Activated naive CD8-positive, alpha-beta T cell treated with anti-CD3 and anti-CD28 coated beads, Interleukin-2, amount 10 ng/mL, durations not matched to agents 7 days and 5 days (primary cell): ENCODE results near the gene IWS1. TPM values are rescaled to one million over a fixed set of nuclear protein-coding genes. Genes with fewer than 3 reads are reported as not detected.
"Not testable (repeated sequence)": the region's sequence is repeated elsewhere in the genome, so short reads cannot be mapped to it uniquely, and the experiment has no call there.

Experiments used
- ATAC-seq: fragments of 150-1000 bp; cut with Tn5 transposase; one replicate; pipeline ENCODE4 v1.10.0; 2021; ENCODE audit warnings: low read depth, moderate library complexity
- POLR2A ChIA-PET: fragments of 350-600 bp; sonication (Branson Sonifier 250); formaldehyde crosslinking; loops from one replicate; lab custom pipeline; 2021; ENCODE audit warnings: antibody characterized with exemption; lab: Charles Lee
- DNase-seq: peaks from one replicate; pipeline ENCODE4 v3.0.0; 2021
- H3K27ac Mint-ChIP-seq: one replicate; pipeline ENCODE4 v1.8.0; 2022; ENCODE audit warnings: mild to moderate bottlenecking, mixed read lengths
- H3K27me3 Mint-ChIP-seq: one replicate; pipeline ENCODE4 v1.8.0; 2022; ENCODE audit warnings: mild to moderate bottlenecking, moderate library complexity, mixed read lengths
- H3K36me3 Mint-ChIP-seq: one replicate; pipeline ENCODE4 v1.8.0; 2021; ENCODE audit warnings: mild to moderate bottlenecking, mixed read lengths
- H3K4me1 Mint-ChIP-seq: one replicate; pipeline ENCODE4 v1.8.0; 2021; ENCODE audit warnings: mixed read lengths
- H3K4me3 Mint-ChIP-seq: one replicate; pipeline ENCODE4 v1.8.0; 2022; ENCODE audit warnings: mild to moderate bottlenecking, moderate library complexity, mixed read lengths
- H3K9me3 Mint-ChIP-seq: one replicate; pipeline ENCODE4 v1.8.0; 2021; ENCODE audit warnings: mixed read lengths
- total RNA-seq, 2 experiments: library from RNA; stranded (reverse); gene quantifications; one replicate each; pipeline ENCODE4 v1.2.3, GENCODE V29; 2021

IWS1 gene
- total RNA-seq, 2 experiments from 2014 or later, result 53.1 to 59.6 TPM

- DNase-seq, result no peak
- POLR2A ChIA-PET, result no interaction called here
Observed at GRCh38 chr2:127552336-127552735, 26.0 kb upstream of the IWS1 start.

GRCh38 chr2:127551221-127551930 lies 25.1 kb upstream of the IWS1 start:
- ATAC-seq, result no peak
- H3K27ac Mint-ChIP-seq, result no peak overlapping the region
- H3K4me3 Mint-ChIP-seq, result no peak overlapping the region
- peaks cover 6% of the 10 kb centered on the region for H3K4me1 Mint-ChIP-seq
- H3K27me3 Mint-ChIP-seq, result peaks cover 39% of the 10 kb centered on the region
- peaks cover 1% of the 10 kb centered on the region for H3K9me3 Mint-ChIP-seq
- DNase-seq, result no peak
- peaks cover 1% of the 10 kb centered on the region for H3K36me3 Mint-ChIP-seq
- POLR2A ChIA-PET, result no interaction called here

More at GRCh38 chr2:127552336-127552735, 26.0 kb upstream of the IWS1 start:
- H3K4me3 Mint-ChIP-seq, result no peak overlapping the region
- H3K9me3 Mint-ChIP-seq, result peaks cover 1% of the 10 kb centered on the region
- no peak overlapping the region for H3K27ac Mint-ChIP-seq
- H3K36me3 Mint-ChIP-seq, result no peaks in the 10 kb centered on the region
- peaks cover 47% of the 10 kb centered on the region for H3K27me3 Mint-ChIP-seq
- no peak for ATAC-seq
- peaks cover 6% of the 10 kb centered on the region for H3K4me1 Mint-ChIP-seq

- POLR2A ChIA-PET, result no interaction called here
- peaks cover 1% of the 10 kb centered on the region for H3K36me3 Mint-ChIP-seq
- peaks cover 23% of the 10 kb centered on the region for H3K27me3 Mint-ChIP-seq
- ATAC-seq (no peak), DNase-seq (no peak)
- no peak overlapping the region for H3K4me3 Mint-ChIP-seq
- no peaks in the 10 kb centered on the region for H3K4me1 Mint-ChIP-seq
- H3K9me3 Mint-ChIP-seq, result no peaks in the 10 kb centered on the region
- H3K27ac Mint-ChIP-seq, result no peak overlapping the region
Observed at GRCh38 chr2:127546797-127547196, 20.5 kb upstream of the IWS1 start.

- ATAC-seq (no peak), DNase-seq (no peak)
- Mint-ChIP-seq H3K4me3 (no peak overlapping the region), H3K27me3 (peaks cover 25% of the 10 kb centered on the region), H3K27ac (no peak overlapping the region), H3K36me3 (peaks cover 1% of the 10 kb centered on the region), H3K9me3 (no peaks in the 10 kb centered on the region), H3K4me1 (no peaks in the 10 kb centered on the region)
- POLR2A ChIA-PET, result no interaction called here
Observed at GRCh38 chr2:127545796-127546195, 19.5 kb upstream of the IWS1 start.

- Mint-ChIP-seq H3K4me1 (no peaks in the 10 kb centered on the region), H3K27ac (no peak overlapping the region), H3K36me3 (peaks cover 1% of the 10 kb centered on the region), H3K27me3 (peaks cover 27% of the 10 kb centered on the region), H3K4me3 (no peak overlapping the region), H3K9me3 (no peaks in the 10 kb centered on the region)
- DNase-seq (no peak), ATAC-seq (no peak)
- POLR2A ChIA-PET, result no interaction called here
Observed at GRCh38 chr2:127545189-127545588, 18.9 kb upstream of the IWS1 start.

- POLR2A ChIA-PET, ATAC-seq, H3K27ac Mint-ChIP-seq, H3K9me3 Mint-ChIP-seq, H3K4me3 Mint-ChIP-seq, H3K4me1 Mint-ChIP-seq, H3K36me3 Mint-ChIP-seq, DNase-seq: not testable (repeated sequence)
- H3K27me3 Mint-ChIP-seq, result peaks cover 28% of the 10 kb centered on the region
Observed at GRCh38 chr2:127543013-127543501, 16.8 kb upstream of the IWS1 start.

- Mint-ChIP-seq H3K27ac (no peak overlapping the region), H3K36me3 (peaks cover 1% of the 10 kb centered on the region), H3K27me3 (peaks cover 31% of the 10 kb centered on the region), H3K4me3 (no peak overlapping the region), H3K4me1 (peaks cover 3% of the 10 kb centered on the region), H3K9me3 (no peaks in the 10 kb centered on the region)
- POLR2A ChIA-PET, result no interaction called here
- DNase-seq, result no peak
- ATAC-seq, result no peak
Observed at GRCh38 chr2:127542231-127542630, 15.9 kb upstream of the IWS1 start.

- ATAC-seq, result no peak
- Mint-ChIP-seq H3K9me3 (no peaks in the 10 kb centered on the region), H3K36me3 (no peaks in the 10 kb centered on the region), H3K4me3 (no peak overlapping the region), H3K27ac (no peak overlapping the region), H3K4me1 (peaks cover 3% of the 10 kb centered on the region), H3K27me3 (peaks cover 29% of the 10 kb centered on the region)
- no peak for DNase-seq
- POLR2A ChIA-PET, result no interaction called here
Observed at GRCh38 chr2:127541809-127542208, 15.5 kb upstream of the IWS1 start.

GRCh38 chr2:127537644-127538043 lies 11.4 kb upstream of the IWS1 start:
- POLR2A ChIA-PET, result interaction anchor here (1.1 kb wide), 1 partner anchor 11 kb away, joined by 3 read pairs; the partner anchor contains the start of gene IWS1
- peaks cover 3% of the 10 kb centered on the region for H3K4me1 Mint-ChIP-seq
- H3K4me3 Mint-ChIP-seq, result no peak overlapping the region
- no peak for DNase-seq
- peaks cover 37% of the 10 kb centered on the region for H3K27me3 Mint-ChIP-seq
- no peak for ATAC-seq
- H3K36me3 Mint-ChIP-seq, result no peaks in the 10 kb centered on the region
- no peak overlapping the region for H3K27ac Mint-ChIP-seq
- no peaks in the 10 kb centered on the region for H3K9me3 Mint-ChIP-seq

- Mint-ChIP-seq H3K27me3 (peaks cover 36% of the 10 kb centered on the region), H3K4me3 (no peak overlapping the region), H3K9me3 (no peaks in the 10 kb centered on the region), H3K36me3 (no peaks in the 10 kb centered on the region), H3K27ac (no peak overlapping the region), H3K4me1 (peaks cover 4% of the 10 kb centered on the region)
- ATAC-seq (no peak), DNase-seq (no peak)
- POLR2A ChIA-PET, result interaction anchor here (1.1 kb wide), 1 partner anchor 10 kb away, joined by 3 read pairs; the partner anchor contains the start of gene IWS1
Observed at GRCh38 chr2:127536707-127537541, 10.6 kb upstream of the IWS1 start.

GRCh38 chr2:127535918-127536317 lies 9.6 kb upstream of the IWS1 start:
- no peaks in the 10 kb centered on the region for H3K36me3 Mint-ChIP-seq
- peaks cover 34% of the 10 kb centered on the region for H3K27me3 Mint-ChIP-seq
- DNase-seq, result no peak
- POLR2A ChIA-PET, result no interaction called here
- H3K4me3 Mint-ChIP-seq, result no peak overlapping the region
- no peak overlapping the region for H3K27ac Mint-ChIP-seq
- no peak for ATAC-seq
- peaks cover 9% of the 10 kb centered on the region for H3K4me1 Mint-ChIP-seq
- no peaks in the 10 kb centered on the region for H3K9me3 Mint-ChIP-seq

- Mint-ChIP-seq H3K36me3 (no peaks in the 10 kb centered on the region), H3K4me1 (peaks cover 9% of the 10 kb centered on the region), H3K9me3 (no peaks in the 10 kb centered on the region), H3K27ac (no peak within 1 kb of the TSS), H3K27me3 (peaks cover 30% of the 10 kb centered on the region), H3K4me3 (no peak within 1 kb of the TSS)
- ATAC-seq (no peak), DNase-seq (no peak)
- POLR2A ChIA-PET, result no interaction called here
Observed at GRCh38 chr2:127535422-127535901, 9.2 kb upstream of the IWS1 start, which contains the start of gene MYO7B. Gene MYO7B, plus strand, starts transcription at chr2:127535683. Its CDS starts 24,040 bp downstream, at chr2:127559723.

- H3K4me3 Mint-ChIP-seq, result no peak overlapping the region
- no peaks in the 10 kb centered on the region for H3K36me3 Mint-ChIP-seq
- DNase-seq (no peak), ATAC-seq (no peak)
- peaks cover 6% of the 10 kb centered on the region for H3K9me3 Mint-ChIP-seq
- POLR2A ChIA-PET, result no interaction called here
- peak overlapping the region; percentile 35 for H3K27ac Mint-ChIP-seq
- H3K4me1 Mint-ChIP-seq, result peaks cover 13% of the 10 kb centered on the region
- H3K27me3 Mint-ChIP-seq, result peaks cover 17% of the 10 kb centered on the region
Observed at GRCh38 chr2:127532296-127532695, 6.0 kb upstream of the IWS1 start.
